BE2C (cell line): ENCODE measurements around the gene DNAI2.

Source experiments
- DNase-seq: peaks from one replicate; pipeline ENCODE4 v3.0.0-alpha.2; 2020
- H3K27me3 ChIP-seq: fragments of 250-450 bp; sonication (Bioruptor Pico); 2 replicates; pipeline ENCODE4 v1.5.1; 2020; ENCODE audit warnings: mild to moderate bottlenecking
- H3K36me3 ChIP-seq: fragments of 250-450 bp; sonication (Bioruptor Pico); 2 replicates; pipeline ENCODE4 v1.5.1; 2020; ENCODE audit warnings: mild to moderate bottlenecking
- H3K4me1 ChIP-seq: fragments of 250-450 bp; sonication (Bioruptor Pico); 2 replicates; pipeline ENCODE4 v1.5.1; 2020
- H3K4me3 ChIP-seq: 2 replicates; pipeline ENCODE4 v1.5.1; 2011; ENCODE audit warnings: low read depth, low read length
- H3K9me3 ChIP-seq: fragments of 250-450 bp; sonication (Bioruptor Pico); 2 replicates; pipeline ENCODE4 v1.5.1; 2020
- TF ChIP-seq, protein P1 (sequence below): IDR thresholded peaks from 2 replicates; pipeline ENCODE4 v1.5.1; 2012; ENCODE audit warnings: mild to moderate bottlenecking, low read depth, low read length

Gene DNAI2

DNA sequence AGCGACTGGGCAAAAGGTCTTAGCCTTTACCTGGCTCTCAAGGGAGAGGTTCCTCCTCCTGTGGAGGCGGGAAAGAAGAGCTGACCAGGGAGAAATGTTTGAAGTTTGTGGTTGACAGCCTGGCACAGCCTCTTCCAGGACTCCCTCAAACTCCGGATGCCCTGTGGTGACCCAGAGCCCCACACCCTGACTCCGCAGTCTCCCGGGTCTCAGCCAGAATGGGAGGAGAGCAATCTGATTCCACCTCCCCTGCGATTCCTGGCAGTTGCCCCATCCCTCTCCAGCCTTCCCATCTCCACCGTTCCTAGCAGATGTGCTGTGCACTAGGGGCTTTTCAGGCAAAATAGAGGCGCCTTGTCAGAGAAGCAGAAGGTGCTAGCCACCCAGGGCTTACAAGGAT, 5.5 kb upstream of the DNAI2 start:
- Histone ChIP-seq H3K9me3 (no peaks in the 10 kb centered on the region; the same call in 1 of the 2 replicates), H3K36me3 (no peaks in the 10 kb centered on the region), H3K27me3 (no peaks in the 10 kb centered on the region), H3K4me1 (no peaks in the 10 kb centered on the region), H3K4me3 (no peak overlapping the region)
- TF ChIP-seq, protein P1, sequence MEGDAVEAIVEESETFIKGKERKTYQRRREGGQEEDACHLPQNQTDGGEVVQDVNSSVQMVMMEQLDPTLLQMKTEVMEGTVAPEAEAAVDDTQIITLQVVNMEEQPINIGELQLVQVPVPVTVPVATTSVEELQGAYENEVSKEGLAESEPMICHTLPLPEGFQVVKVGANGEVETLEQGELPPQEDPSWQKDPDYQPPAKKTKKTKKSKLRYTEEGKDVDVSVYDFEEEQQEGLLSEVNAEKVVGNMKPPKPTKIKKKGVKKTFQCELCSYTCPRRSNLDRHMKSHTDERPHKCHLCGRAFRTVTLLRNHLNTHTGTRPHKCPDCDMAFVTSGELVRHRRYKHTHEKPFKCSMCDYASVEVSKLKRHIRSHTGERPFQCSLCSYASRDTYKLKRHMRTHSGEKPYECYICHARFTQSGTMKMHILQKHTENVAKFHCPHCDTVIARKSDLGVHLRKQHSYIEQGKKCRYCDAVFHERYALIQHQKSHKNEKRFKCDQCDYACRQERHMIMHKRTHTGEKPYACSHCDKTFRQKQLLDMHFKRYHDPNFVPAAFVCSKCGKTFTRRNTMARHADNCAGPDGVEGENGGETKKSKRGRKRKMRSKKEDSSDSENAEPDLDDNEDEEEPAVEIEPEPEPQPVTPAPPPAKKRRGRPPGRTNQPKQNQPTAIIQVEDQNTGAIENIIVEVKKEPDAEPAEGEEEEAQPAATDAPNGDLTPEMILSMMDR: no peak
- no peak for DNase-seq

DNA sequence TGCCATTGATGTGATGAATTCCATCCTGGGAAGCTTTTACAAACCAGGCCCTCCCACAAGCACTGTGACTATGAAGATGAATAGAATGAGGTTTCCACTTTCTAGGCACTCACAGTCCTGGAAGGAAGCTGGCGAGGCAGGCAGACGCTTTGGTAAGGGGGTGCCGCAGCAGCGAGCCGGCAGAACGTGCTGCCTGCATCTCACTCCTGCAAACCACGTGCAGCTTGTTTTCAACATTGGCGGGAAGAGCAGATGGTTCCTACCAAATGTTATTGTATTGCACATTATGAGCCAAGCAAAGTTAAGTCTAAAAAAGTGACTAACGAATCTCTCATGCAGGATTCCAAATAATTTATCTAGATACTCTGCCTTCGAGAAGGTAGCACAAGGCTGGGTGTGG, 3.7 kb upstream of the DNAI2 start:
- DNase-seq: no peak
- no peaks in the 10 kb centered on the region for H3K36me3 ChIP-seq
- no peaks in the 10 kb centered on the region; the same call in 1 of the 2 replicates for H3K9me3 ChIP-seq
- H3K4me1 ChIP-seq: no peaks in the 10 kb centered on the region
- H3K27me3 ChIP-seq: 0 out of 2 replicates have a peak, but pooled peaks cover 5% of the 10 kb centered on the region
- no peak overlapping the region for H3K4me3 ChIP-seq
- TF ChIP-seq, protein P1: no peak

DNA sequence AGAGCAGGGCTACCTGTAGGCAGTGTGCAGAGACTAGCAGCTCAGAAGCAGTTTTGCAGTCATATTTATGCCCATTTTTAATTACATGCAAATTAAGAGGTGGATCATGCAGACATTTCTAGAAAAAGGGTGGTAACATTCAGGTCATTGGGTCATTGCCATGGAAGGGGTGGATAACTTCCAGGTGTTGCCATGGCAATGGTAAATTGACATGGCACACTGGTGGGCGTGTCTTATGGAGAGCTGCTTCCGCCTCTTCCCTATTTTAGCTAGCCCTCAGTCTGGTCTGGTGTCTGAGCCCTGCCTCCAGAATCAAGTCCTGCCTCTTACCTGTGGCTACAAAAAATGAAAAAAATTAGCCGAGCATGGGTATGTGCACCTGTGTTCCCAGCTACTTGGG, 2.8 kb upstream of the DNAI2 start:
- Histone ChIP-seq H3K36me3 (no peaks in the 10 kb centered on the region), H3K27me3 (0 out of 2 replicates have a peak, but pooled peaks cover 5% of the 10 kb centered on the region), H3K4me3 (no peak overlapping the region), H3K4me1 (no peaks in the 10 kb centered on the region), H3K9me3 (no peaks in the 10 kb centered on the region; the same call in 1 of the 2 replicates)
- TF ChIP-seq, protein P1: no peak
- DNase-seq: no peak

DNA sequence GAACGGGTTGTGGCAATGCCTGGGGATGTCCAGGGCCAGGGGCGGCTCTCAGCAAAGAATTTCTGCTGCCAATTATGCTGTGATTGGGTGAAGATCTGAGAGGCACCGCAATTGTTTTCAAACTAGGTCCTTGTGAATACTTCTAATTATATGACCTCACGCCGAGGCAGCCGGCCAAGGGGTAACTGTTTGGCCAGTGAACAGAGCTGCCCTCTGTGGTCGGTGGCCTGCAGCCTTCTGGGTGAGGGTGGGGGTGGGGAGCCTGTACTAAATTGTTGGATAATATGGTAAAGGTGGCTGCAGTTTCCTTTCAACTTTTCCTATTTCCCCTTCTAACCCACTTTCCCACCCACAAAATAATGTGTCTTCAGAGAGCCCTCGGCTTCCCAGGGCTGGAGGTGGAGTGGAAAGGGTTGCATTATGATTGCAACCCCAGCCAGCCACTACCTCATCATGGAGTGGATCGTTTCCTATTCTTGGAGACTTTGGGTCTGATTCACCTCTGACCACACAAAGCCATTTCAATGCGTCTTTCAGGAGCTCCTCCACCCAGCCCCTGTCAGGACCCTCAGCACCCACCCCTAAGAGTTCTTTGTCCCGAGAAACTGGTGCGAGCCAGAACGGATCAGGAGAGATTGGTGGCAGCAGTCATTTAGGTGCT, 2.0 kb upstream of the DNAI2 start:
- Histone ChIP-seq H3K4me3 (no peak overlapping the region), H3K36me3 (no peaks in the 10 kb centered on the region), H3K27me3 (0 out of 2 replicates have a peak, but pooled peaks cover 5% of the 10 kb centered on the region), H3K9me3 (no peaks in the 10 kb centered on the region; the same call in 1 of the 2 replicates), H3K4me1 (no peaks in the 10 kb centered on the region)
- no peak for DNase-seq
- TF ChIP-seq, protein P1: no peak

DNA sequence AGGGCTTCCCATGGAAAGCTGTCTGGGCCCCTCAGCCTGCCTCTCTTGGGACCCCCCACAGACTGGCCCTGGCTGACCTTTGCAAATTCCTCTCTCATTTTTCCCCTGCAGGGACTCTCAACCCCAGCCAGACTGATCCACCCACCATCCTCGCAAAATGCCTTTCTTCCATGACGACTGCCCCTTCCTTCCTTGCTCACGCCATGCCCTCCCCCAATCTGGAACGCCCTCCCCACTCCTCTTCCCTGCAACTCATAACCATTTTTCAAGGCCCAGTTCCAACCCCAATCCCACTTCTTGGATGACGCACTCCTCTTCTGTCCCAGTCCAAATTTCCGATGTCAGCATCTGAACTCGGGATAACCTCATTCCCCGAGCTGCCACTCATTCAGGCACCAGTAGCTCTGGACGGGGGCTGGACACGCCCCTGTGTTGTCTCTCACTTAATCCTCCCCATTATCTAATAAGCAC, 1.3 kb upstream of the DNAI2 start:
- no peaks in the 10 kb centered on the region for H3K4me1 ChIP-seq
- H3K9me3 ChIP-seq: no peaks in the 10 kb centered on the region
- H3K4me3 ChIP-seq: no peak overlapping the region
- H3K27me3 ChIP-seq: 0 out of 2 replicates have a peak, but pooled peaks cover 5% of the 10 kb centered on the region
- TF ChIP-seq, protein P1: no peak
- H3K36me3 ChIP-seq: no peaks in the 10 kb centered on the region
- DNase-seq: no peak

DNA sequence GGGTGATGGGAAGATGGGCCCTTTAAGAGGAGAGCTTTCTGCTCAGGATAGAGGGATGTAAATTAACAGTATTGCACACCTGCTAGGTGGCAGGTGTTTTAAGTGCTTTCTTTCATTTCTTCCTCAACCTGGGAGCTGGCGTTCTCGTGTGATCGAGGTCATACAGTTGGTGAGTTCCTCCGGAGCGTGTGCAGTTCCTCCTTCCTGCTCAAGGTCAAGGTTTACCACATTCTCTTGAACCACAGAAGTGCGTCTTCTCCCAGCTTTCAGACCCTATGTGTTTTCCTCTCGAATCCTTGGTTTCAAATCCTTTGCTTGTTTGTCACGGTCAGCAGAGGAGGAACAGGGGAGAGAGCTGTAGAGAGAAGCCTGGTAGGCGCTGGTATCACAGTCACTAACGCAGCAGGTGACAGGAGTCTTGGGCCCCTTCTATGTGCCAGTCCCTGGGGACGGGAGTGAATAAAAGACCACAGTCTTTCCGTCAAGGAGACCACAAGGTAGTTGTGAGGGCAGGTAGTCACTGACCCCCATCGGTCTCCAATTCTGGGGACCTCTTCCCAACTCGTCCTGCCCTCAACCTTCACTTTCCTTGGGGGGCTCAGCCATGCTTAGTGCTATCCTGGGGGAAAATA, 791 bp downstream of the DNAI2 start:
- Histone ChIP-seq H3K9me3 (no peaks in the 10 kb centered on the region), H3K27me3 (0 out of 2 replicates have a peak, but pooled peaks cover 5% of the 10 kb centered on the region), H3K4me3 (no peak overlapping the region), H3K36me3 (no peaks in the 10 kb centered on the region), H3K4me1 (no peaks in the 10 kb centered on the region)
- DNase-seq: no peak
- TF ChIP-seq, protein P1: no peak
